GM12878 (cell line): ENCODE measurements around the gene SLC39A8.

Experiments used
- CHD1 ChIP-seq: IDR thresholded peaks from 2 replicates; pipeline ENCODE4 v1.6.1; 2012; ENCODE audit warnings: low read depth, low read length, improper control_type of control experiment
- CHD2 ChIP-seq: IDR thresholded peaks from 2 replicates; pipeline ENCODE4 v1.6.1; 2011; ENCODE audit warnings: low read depth, low read length, improper control_type of control experiment, borderline replicate concordance
- CREB1 ChIP-seq: IDR thresholded peaks from 2 replicates; pipeline ENCODE4 v1.6.1; 2012; ENCODE audit warnings: low read depth, mild to moderate bottlenecking, inconsistent platforms
- CTCF ChIP-seq, 3 experiments: IDR thresholded peaks in 2 of 3; conservative IDR thresholded peaks in 1 of 3; 2 replicates each; pipeline ENCODE4 v1.5.1; 2011; ENCODE audit warnings: low read depth in 3 of 3, low read length in 3 of 3, mild to moderate bottlenecking in 3 of 3, control low read depth in 2 of 3, moderate library complexity in 2 of 3, inconsistent platforms in 1 of 3, mixed read lengths in 1 of 3; ENCODE audit not compliant: control insufficient read depth in 2 of 3, insufficient read depth in 1 of 3; ENCODE audit errors: extremely low read depth in 1 of 3
- HCFC1 ChIP-seq: fragments of 150-350 bp; IDR thresholded peaks from 2 replicates; pipeline ENCODE4 v1.6.1; 2014; ENCODE audit warnings: low read length
- MAX ChIP-seq: IDR thresholded peaks from 2 replicates; pipeline ENCODE4 v1.6.1; 2012; ENCODE audit warnings: low read depth, low read length, improper control_type of control experiment
- MXI1 ChIP-seq: fragments of 150-350 bp; IDR thresholded peaks from 2 replicates; pipeline ENCODE4 v1.6.1; 2011; ENCODE audit warnings: low read depth, mild to moderate bottlenecking, inconsistent platforms, low read length, improper control_type of control experiment
- NR2F1 ChIP-seq: fragments of 450-650 bp; conservative IDR thresholded peaks from 2 replicates; pipeline ENCODE4 v1.6.1; 2017; ENCODE audit warnings: mild to moderate bottlenecking
- PBX3 ChIP-seq: IDR thresholded peaks from 2 replicates; pipeline ENCODE4 v1.6.1; 2011; ENCODE audit warnings: mild to moderate bottlenecking, low read depth, low read length, moderate library complexity; ENCODE audit not compliant: insufficient replicate concordance
- RAD21 ChIP-seq: IDR thresholded peaks from 2 replicates; pipeline ENCODE4 v1.6.1; 2011; ENCODE audit warnings: mild to moderate bottlenecking, low read depth, low read length, moderate library complexity; ENCODE audit not compliant: insufficient read depth
- RCOR1 ChIP-seq: conservative IDR thresholded peaks from 2 replicates; pipeline ENCODE4 v1.6.1; 2012; ENCODE audit warnings: low read depth, low read length, improper control_type of control experiment
- SMARCA5 ChIP-seq: fragments of 450-650 bp; IDR thresholded peaks from 2 replicates; pipeline ENCODE4 v1.6.1; 2017; ENCODE audit warnings: mild to moderate bottlenecking
- TARDBP ChIP-seq: IDR thresholded peaks from 2 replicates; pipeline ENCODE4 v1.6.1; 2016; ENCODE audit warnings: borderline replicate concordance

GRCh38 chr4:102341201-102341600, 4.1 kb downstream of the SLC39A8 start:
- TF ChIP-seq CHD2 (no peak), CTCF (IDR thresholded peaks at IDR 0.05 in 2 of 3, conservative IDR thresholded peaks at IDR 0.05 in 1 of 3; ENCODE audit: control insufficient read depth in 2 of 3, extremely low read depth in 1 of 3, insufficient read depth in 1 of 3, low read depth in 3 of 3, low read length in 3 of 3) (no peak), RAD21 (no peak), MAX (no peak), MXI1 (no peak), NR2F1 (no peak), SMARCA5 (no peak), CREB1 (no peak), TARDBP (no peak), CHD1 (no peak), PBX3 (no peak), RCOR1 (no peak), HCFC1 (no peak)
